Superior temporal gyrus (tissue), 1 donor: ENCODE measurements around the gene ELOVL5.
"Not testable (repeated sequence)": the region's sequence is repeated elsewhere in the genome, so short reads cannot be mapped to it uniquely, and the experiment has no call there.

Experiments used
- DNase-seq: peaks from one replicate; pipeline ENCODE4 v3.0.0-alpha.2; 2016; ENCODE audit errors: extremely low spot score

The ELOVL5 gene

GRCh38 chr6:53359095-53359842, 10.5 kb upstream of the ELOVL5 start:
- DNase-seq = peak; percentile 96

DNA sequence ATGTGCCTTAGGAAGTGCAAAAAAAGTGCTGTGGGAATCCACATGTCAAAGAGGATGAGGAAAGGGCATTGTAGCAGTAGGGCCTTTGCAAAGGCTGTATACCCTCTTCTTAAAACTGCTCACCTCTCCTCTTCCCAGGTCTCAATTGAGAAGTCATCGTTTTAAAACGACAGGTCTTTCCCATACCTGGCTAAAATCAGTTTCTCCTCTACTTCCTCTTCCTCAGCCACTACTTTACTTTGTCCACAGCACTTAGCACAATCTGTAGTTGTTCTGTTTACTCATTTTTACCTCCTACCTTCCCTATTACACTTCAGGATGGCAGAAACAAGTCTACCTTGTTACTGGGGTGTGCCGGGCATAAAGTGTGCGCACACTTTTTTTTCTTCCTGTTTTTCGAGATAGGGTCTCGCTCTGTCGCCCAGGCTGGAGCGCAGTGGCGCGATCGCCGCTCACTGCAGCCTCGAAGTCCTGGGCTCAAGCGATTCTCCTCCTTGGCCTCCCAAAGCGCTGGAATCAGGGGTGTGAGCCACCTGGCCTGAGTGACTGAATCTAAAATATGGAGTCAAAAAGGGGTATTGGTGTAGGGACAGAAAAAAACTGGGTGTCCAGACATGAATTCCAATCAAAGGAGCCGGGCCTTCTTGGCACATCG, 9.8 kb upstream of the ELOVL5 start:
- DNase-seq = no peak

- no peak for DNase-seq
Observed at GRCh38 chr6:53357576-53358360, 9.0 kb upstream of the ELOVL5 start.

- no peak for DNase-seq
Observed at GRCh38 chr6:53353624-53354023, 4.9 kb upstream of the ELOVL5 start.

- no peak for DNase-seq
Observed at GRCh38 chr6:53352360-53352759, 3.6 kb upstream of the ELOVL5 start.

GRCh38 chr6:53349209-53349693, 501 bp upstream of the ELOVL5 start:
- peak; percentile 62 for DNase-seq

GRCh38 chr6:53347921-53348370, 804 bp downstream of the ELOVL5 start:
- peak; percentile 49 for DNase-seq

DNA sequence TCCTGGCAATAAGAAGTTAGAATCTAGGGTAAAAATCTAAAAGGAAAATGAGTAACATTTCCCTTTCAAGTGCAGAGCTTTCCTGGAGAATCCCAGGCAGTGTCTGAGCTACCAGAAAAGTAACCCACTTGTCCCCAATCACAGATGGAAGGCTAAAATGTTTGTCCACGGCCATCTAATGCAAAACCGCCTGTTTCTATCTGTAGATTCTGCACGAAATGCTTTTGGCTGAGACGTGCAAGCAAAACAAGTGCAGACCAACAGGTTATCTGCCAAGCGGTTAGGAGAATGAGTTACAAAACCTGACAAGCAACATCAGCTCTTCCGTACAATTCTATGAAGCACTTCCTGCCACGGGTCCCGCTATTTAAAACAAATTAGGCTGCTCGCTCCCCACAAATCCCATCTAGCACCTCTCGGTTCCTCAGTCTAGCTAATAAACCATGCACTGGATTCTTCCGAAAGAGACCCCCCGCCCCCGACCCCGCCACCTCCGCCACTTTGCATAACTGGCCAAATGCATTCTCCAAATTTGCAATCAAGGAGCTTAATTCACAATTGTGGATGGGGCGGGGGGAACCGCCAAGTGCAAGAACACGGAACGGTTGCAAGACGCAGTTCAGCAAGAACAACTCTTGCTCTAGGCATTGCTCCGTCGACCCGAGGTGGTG, 1.4 kb downstream of the ELOVL5 start:
- DNase-seq = peak; percentile 64

- not testable (repeated sequence) for DNase-seq
Observed at GRCh38 chr6:53346049-53346448, 2.7 kb downstream of the ELOVL5 start.

- no peak for DNase-seq
Observed at GRCh38 chr6:53344969-53345368, 3.8 kb downstream of the ELOVL5 start.

DNA sequence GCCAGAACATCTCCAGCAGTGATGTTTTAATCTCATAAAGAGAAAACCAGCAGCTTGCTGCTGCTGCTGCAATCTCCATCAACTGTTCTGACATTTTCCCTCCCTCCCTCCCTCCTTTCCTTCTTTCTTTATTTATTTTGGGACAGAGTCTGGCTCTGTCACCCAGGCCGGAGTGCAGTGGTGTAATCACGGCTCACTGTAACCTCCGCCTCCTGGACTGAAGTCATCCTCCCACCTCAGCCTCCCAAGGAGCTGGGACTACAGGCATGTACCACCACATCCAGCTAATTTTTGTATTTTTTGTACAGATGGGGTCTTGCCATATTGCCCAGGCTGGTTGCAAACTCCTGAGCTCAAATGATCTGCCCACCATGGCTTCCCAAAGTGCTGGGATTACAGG, 5.7 kb downstream of the ELOVL5 start:
- DNase-seq = no peak

DNA sequence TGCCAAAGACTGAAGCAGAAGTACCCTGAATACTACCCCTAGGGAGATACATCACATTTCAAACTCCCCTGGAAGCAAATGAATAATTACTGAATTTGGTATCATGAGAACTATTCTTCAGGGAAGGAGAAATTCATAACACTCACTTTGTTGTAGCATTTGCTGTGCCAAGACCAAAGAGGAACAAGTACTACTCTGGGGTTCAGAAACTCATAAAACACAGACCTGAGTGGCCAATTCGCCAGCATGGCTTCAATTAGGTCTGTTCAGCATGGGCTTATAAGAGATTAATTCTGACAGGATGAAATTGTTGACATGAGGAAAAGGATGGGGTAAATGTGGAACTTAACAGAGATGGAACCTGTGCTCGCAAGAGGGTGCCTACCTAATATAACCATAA, 6.5 kb downstream of the ELOVL5 start:
- no peak for DNase-seq

DNA sequence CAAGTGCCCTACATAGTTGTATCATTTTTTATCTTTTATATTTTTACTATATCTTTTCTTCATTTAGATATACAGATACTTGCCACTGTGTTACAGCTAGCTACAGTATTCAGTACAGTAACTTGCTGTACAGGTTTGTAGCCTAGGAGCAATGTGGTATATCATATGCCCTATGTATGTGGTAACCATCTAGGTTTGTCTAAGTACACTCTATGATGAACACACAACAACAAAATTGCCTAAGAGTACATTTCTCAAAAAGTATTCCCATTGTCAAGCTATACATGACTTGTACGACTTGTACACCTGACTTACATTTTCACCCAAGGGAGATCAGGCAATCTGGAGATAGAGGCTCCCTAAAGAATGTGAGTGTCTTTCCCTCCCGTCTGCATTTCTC, 8.2 kb downstream of the ELOVL5 start:
- no peak for DNase-seq

GRCh38 chr6:53339424-53339823, 9.3 kb downstream of the ELOVL5 start:
- DNase-seq = no peak

DNA sequence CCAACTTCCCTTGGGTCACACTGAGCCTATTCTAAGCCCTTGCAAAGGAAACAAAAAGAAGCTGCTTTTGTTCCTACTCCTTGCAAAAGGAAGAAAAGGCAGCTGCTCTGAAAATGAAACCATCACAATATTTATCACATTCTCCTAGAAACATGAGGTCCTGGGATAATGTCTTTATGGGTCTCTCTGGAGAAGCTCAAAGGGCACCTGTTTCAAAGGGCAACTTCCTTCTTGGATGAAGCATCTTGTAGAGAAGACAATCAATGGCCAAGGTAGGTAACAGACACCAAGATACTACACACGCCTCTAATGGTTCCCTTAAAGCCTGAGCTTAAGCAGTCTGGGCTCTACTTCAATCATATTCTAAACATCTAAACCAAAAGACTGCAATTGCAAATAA, 10.4 kb downstream of the ELOVL5 start:
- DNase-seq = no peak

GRCh38 chr6:53336070-53336469, 12.7 kb downstream of the ELOVL5 start:
- DNase-seq = no peak

- no peak for DNase-seq
Observed at GRCh38 chr6:53335224-53335994, 13.3 kb downstream of the ELOVL5 start.

DNA sequence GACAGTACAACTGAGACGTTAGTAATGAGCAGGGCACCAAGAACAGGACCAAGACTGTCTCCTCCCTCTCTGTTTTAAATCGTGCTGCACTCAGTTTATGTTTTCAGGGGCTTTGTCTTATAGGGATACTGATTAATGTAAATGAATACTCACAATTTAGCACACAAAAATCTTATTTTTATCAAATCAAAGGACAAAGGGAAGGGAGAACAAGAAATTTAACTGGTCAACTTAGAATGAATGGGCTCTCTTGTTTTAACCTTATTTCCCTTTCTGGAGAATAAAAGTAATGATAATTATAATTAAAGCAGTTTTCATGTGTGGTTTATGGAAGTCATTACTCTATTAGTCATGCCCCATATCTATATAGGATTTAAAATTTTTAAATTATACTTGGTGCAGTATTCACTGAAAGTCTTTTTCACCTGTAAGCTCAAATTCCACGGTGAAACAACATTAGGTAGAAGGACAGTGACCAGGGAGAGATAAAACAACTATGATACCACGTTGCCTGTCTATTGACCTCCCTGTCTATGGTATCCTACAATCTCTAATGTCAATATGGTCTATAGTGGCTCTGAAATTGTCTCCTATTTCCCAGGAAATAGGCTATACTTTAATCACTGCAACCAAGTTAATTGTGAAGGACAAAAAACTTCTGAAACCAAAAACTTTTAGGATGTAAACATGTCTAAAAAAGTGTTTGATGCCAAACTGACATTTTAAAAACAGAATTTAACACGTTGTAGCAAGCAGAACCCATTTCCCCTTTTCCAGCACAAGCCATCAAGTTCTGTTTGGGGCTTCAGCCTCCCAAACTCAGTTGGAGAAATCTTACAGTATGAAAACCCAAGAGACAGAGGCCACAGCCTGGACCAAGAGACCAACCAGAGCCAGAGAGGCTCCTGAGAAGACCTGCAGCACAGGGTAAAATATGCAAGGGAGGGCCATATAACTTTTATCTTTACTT, 15.0 kb downstream of the ELOVL5 start:
- no peak for DNase-seq

- DNase-seq = no peak
Observed at GRCh38 chr6:53331678-53332077, 17.1 kb downstream of the ELOVL5 start.

GRCh38 chr6:53330137-53330536, 18.6 kb downstream of the ELOVL5 start:
- DNase-seq = no peak
